Ishikawa (cell line): ENCODE data around the gene OBP2B.

Experiments
- CEBPB ChIP-seq: IDR thresholded peaks from 2 replicates; pipeline ENCODE4 v1.6.1; 2012
- CREB1 ChIP-seq: IDR thresholded peaks from 2 replicates; pipeline ENCODE4 v1.6.1; 2012; ENCODE audit warnings: low read depth
- EGR1 ChIP-seq: IDR thresholded peaks from 2 replicates; pipeline ENCODE4 v1.6.1; 2012
- EP300 ChIP-seq: IDR thresholded peaks from 2 replicates; pipeline ENCODE4 v1.6.1; 2012; ENCODE audit warnings: borderline replicate concordance
- FOXM1 ChIP-seq: IDR thresholded peaks from 2 replicates; pipeline ENCODE4 v1.6.1; 2012; ENCODE audit warnings: low read depth, borderline replicate concordance
- NFIC ChIP-seq: IDR thresholded peaks from 2 replicates; pipeline ENCODE4 v1.6.1; 2012
- RAD21 ChIP-seq: IDR thresholded peaks from 2 replicates; pipeline ENCODE4 v1.6.1; 2012; ENCODE audit warnings: low read depth
- TAF1 ChIP-seq: IDR thresholded peaks from 2 replicates; pipeline ENCODE4 v1.6.1; 2012; ENCODE audit warnings: low read depth, mild to moderate bottlenecking
- TCF12 ChIP-seq: IDR thresholded peaks from 2 replicates; pipeline ENCODE4 v1.6.1; 2012; ENCODE audit warnings: low read depth
- TEAD4 ChIP-seq: IDR thresholded peaks from 2 replicates; pipeline ENCODE4 v1.6.1; 2012
- YY1 ChIP-seq: IDR thresholded peaks from 2 replicates; pipeline ENCODE4 v1.6.1; 2012; ENCODE audit warnings: low read depth
- ZBTB7A ChIP-seq: IDR thresholded peaks from 2 replicates; pipeline ENCODE4 v1.6.1; 2012; ENCODE audit warnings: low read depth
- TF ChIP-seq, protein P1 (sequence below): IDR thresholded peaks from 2 replicates; pipeline ENCODE4 v1.6.1; 2012
- TF ChIP-seq, protein P2 (sequence below): IDR thresholded peaks from 2 replicates; pipeline ENCODE4 v1.6.1; 2012
- TF ChIP-seq, protein P3 (sequence below): IDR thresholded peaks from 2 replicates; pipeline ENCODE4 v1.6.1; 2012; ENCODE audit warnings: low read depth, mild to moderate bottlenecking

OBP2B gene

DNA sequence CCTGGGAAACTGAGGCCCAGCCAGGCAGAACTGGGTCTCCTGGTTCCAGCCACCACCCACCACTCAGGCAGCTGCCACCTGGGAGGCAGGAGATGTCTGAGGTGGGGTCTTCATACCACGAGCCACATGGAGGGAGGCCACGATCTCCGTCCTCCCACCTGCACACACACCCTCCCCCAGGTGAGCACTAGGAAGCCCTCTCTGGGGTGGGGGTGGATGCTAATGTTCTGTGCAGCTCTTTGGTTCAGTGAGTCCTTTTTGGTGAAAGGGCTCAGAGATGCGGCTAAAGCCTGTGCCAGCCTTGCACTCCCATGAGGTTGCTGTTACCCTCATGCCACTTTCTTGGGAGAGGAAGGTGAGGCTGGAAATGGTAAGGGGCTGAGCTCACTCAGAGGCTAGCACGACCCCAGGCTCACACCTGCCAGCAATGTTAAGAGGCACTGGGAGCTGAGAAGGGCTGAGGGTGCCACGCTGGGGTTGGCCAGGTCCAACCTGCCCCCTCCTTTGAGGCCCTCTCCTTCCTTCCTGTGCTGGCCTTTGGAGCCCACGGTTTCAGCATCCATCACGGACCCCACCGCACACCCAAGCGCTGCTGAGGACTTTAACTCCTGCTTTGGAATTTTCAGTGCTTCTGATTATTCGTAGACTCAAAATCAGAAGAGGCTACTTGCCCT lies 26.6 kb upstream of the OBP2B start:
- TF ChIP-seq, protein P1, sequence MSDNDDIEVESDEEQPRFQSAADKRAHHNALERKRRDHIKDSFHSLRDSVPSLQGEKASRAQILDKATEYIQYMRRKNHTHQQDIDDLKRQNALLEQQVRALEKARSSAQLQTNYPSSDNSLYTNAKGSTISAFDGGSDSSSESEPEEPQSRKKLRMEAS, result no peak
- TF ChIP-seq CREB1, result no peak
- TF ChIP-seq TAF1, result no peak
- TF ChIP-seq, protein P2, sequence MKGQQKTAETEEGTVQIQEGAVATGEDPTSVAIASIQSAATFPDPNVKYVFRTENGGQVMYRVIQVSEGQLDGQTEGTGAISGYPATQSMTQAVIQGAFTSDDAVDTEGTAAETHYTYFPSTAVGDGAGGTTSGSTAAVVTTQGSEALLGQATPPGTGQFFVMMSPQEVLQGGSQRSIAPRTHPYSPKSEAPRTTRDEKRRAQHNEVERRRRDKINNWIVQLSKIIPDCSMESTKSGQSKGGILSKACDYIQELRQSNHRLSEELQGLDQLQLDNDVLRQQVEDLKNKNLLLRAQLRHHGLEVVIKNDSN, result no peak
- no peak for TF ChIP-seq NFIC
- TF ChIP-seq EGR1, result no peak

DNA sequence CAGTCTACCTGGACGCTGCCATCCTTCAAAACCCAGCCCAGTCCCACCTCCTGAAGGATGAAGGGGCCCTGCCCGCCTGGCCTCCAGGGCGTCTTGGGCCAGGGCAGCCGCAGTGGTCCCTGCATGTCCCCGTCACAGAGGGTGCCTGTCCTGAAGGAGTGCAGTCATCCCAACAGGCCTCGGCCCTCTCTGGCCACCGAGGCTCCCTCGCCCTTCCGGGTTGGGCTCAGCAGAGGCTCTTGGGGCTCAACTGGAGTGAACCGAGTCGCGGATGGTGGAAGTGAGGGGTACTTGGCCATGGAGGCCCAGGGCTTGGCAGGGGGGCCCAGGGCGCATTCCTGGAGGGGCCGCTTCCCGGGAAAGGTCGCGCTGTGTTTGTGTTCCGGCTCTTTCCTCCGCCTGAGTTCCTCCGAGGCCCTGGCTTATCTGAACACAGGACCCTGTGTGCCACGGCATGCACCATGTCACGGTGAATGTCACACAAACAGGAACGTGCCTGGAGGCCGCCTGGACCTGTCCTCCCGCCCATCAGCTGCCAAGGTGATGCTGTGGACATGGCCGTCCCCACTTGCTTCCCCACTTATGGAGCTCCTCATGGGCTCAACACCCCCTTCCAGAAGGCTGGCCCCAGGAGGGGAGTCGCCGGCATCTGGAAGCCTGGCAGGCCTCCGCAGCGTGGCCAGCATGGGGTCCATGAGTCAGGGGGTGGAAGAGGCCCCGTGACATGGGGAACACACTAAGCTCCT lies 25.7 kb upstream of the OBP2B start:
- TF ChIP-seq NFIC (no peak), TCF12 (no peak), CREB1 (no peak)
- TF ChIP-seq, protein P3, sequence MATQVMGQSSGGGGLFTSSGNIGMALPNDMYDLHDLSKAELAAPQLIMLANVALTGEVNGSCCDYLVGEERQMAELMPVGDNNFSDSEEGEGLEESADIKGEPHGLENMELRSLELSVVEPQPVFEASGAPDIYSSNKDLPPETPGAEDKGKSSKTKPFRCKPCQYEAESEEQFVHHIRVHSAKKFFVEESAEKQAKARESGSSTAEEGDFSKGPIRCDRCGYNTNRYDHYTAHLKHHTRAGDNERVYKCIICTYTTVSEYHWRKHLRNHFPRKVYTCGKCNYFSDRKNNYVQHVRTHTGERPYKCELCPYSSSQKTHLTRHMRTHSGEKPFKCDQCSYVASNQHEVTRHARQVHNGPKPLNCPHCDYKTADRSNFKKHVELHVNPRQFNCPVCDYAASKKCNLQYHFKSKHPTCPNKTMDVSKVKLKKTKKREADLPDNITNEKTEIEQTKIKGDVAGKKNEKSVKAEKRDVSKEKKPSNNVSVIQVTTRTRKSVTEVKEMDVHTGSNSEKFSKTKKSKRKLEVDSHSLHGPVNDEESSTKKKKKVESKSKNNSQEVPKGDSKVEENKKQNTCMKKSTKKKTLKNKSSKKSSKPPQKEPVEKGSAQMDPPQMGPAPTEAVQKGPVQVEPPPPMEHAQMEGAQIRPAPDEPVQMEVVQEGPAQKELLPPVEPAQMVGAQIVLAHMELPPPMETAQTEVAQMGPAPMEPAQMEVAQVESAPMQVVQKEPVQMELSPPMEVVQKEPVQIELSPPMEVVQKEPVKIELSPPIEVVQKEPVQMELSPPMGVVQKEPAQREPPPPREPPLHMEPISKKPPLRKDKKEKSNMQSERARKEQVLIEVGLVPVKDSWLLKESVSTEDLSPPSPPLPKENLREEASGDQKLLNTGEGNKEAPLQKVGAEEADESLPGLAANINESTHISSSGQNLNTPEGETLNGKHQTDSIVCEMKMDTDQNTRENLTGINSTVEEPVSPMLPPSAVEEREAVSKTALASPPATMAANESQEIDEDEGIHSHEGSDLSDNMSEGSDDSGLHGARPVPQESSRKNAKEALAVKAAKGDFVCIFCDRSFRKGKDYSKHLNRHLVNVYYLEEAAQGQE, result no peak

DNA sequence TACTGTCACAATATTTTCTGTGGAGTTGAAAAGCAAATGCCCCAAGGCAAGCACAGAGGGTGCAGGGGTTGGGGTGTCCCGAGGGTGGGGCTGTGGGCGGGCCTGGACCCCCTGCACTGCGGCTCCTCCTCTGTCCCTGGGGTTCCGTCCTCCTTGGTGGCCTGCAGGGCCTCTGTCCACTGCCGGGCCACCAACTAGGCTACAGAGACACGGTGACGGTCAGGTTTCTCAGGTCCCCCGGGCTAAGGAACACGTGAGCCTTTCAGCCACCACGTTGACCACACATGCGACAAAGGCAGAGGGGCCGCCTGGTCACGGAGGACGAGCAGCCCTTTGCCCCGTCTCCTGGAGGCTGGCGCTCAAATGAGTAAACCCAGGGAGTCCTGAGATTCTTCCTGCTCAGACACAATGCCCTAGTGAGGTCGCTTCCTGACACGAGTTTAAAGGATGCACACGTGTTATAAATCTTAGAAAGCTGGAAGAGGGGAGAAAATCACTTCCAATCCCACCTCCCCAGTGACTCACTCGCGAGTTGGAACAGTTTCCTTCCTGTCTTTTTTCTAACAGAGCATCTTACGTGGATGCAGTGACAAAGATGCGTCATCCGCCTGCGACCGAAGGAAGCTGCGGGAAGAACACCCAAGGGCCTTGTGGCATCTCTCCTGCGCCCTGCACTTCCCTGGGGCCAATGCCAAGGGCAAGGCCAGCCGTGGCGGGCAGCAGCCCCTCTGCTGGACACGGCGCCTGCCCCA lies 24.8 kb upstream of the OBP2B start:
- TF ChIP-seq, protein P3, result no peak
- TF ChIP-seq, protein P2, result no peak
- TF ChIP-seq TAF1, result no peak
- TF ChIP-seq NFIC, result no peak
- no peak for TF ChIP-seq TEAD4
- TF ChIP-seq TCF12, result no peak
- no peak for TF ChIP-seq FOXM1

DNA sequence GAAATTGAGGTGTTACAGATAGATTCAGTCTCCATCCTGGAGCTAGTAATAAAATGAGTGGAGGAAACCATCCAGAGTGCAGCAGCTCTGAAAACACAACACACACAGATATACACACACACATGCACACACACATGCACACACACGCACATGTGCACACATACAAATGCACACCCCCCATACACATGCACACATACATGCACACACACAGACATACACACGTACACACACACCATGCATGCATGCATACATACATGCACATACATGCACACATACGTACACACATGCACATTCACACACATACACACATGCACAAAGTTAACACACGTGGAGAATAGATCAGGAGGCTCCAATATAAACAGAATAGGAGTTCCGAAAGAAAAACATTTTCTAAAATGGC lies 21.0 kb upstream of the OBP2B start:
- TF ChIP-seq TCF12 (no peak), EGR1 (no peak), TEAD4 (no peak), TAF1 (no peak), CEBPB (no peak), EP300 (no peak), RAD21 (no peak), ZBTB7A (no peak), FOXM1 (no peak), YY1 (no peak), NFIC (no peak), CREB1 (no peak)
- TF ChIP-seq, protein P2, result no peak
- TF ChIP-seq, protein P3, result no peak
- TF ChIP-seq, protein P1, result no peak
